HG02943 (cell line): ENCODE data around the gene ANXA11.

Source experiments
- ATAC-seq: cut with Tn5 transposase; IDR thresholded peaks from one replicate; pipeline ENCODE4 v1.9.1; 2021; ENCODE audit warnings: mild to moderate bottlenecking, low read depth, moderate library complexity; ENCODE audit not compliant: unreplicated experiment

The ANXA11 gene

DNA sequence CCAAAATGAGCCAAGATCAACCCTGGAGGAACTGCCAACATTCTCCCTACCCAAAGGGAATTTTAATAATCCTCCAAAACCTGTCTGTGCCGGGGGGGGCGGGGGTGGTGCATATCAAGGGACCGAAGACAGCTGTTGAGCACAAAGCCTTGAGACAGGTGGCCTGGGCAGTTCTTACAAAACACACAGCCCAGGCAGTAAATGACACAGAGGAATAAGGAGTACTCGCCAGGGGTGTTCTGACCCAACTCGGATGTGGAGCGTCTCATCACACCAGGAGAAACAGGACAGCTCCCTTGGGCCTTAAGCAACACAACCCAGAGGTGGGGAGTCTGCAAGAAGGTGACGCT lies 37.2 kb downstream of the ANXA11 start:
- ATAC-seq = no peak

DNA sequence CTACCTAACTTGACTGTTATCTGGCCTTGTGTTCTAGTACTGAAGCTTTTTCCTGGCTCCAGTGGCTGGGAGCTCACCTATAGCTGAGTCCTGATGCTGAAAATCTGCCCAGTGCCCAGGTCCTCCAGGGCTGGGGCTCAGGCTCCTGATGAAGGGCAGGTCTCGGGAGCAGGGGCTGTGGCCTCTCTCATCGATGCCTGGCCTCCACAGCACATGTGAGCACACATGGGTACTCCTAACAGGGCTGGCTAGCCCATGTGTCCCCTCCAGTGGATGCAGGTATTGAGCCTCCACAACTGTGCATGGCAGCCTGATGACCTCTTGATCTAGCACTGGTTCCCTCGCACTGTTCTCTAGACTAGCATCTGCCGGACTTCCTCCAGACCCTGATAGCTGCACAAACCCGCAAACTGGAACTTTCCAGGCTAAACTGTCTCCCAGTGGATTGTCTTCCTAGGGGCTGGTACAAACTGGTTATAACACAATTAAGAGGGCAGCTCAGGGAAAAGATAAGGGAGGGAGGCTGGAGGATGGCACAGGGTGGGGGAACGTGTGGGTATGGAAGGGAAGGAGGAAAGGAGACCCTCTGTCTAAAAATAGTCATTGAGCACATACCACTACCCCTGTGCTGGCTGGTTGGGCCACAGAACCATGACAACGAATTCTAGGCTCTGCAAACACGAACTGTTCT lies 37.7 kb downstream of the ANXA11 start:
- no peak for ATAC-seq

DNA sequence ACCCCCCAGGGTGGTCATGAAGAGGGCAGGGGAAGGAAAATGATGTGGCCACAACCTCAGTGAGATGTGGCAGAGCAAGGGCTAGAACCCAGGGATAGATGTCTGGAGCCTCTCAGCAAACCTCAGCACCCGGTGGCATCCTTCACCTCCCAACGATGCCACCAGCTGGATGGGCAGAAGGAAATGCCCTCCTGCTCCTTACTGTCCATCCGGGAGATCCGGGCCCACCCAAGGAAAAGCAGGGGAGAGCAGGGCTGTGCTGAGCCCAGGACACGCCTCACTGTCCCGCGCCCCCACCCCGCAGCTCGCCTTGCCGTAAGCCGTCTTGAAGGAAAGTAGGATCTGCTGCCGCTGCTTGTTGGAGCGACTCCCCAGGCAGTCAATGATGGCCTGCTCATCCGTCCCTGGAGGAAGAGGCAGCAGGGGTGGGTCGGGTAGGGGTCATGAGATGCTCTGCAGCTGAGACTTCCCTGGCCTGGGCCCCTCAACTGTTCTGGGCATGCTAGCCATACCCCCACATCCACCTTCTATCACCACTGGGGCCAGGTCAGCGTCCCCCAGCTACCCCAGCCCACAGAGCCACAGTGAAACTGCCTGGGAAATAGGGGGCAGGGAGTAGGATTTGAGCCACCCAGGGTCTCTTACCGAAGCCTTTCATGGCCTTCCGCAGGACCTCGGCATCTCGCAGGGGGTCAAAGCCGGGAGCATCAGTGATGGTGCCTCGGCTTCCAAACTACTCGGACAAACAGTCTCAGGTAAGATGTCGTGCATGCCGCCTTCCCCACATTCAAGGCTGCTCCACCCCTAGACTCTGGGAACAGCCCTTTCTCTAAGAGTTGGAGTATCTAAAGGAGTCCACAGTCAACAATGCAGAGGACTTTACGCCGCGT lies 38.5 kb downstream of the ANXA11 start:
- ATAC-seq = no peak

DNA sequence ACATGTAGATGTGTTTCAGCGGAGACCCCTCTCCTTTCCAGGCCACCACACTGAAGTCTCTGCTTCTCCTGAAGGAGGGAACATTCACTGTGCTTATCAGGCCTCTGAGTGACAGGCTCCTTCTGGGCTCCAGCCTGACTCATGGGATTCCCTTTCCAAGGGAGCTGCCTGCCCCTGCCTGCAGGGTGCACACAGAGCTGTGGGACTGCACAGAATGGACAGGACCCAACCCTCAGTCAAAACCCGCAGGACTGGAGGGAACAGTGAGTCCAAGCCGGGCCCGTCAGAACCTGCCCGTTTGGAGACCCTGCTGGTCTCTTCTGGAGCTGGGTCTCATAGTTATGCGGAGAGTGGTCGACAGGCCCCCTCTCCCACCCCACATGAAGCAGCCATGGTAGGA lies 40.2 kb downstream of the ANXA11 start:
- no peak for ATAC-seq

DNA sequence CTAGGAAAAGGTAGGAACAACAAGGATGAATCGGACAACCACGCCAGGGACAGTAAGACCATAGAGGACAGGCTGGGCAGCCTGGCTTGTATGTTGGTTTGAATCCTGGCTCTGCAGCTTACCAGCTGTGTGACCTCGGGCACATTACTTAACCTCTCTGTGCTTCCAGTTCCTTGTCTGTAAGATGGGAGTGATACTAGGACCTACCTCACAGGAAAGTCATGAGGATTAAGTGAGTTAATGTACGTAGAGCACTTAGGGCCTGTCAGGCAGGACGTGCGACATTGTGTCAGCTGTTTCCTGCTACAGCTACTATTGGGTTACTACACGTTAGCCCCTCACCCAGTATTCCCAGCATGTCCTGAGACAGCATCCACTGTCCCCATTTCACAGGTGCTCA lies 40.7 kb downstream of the ANXA11 start:
- no peak for ATAC-seq

DNA sequence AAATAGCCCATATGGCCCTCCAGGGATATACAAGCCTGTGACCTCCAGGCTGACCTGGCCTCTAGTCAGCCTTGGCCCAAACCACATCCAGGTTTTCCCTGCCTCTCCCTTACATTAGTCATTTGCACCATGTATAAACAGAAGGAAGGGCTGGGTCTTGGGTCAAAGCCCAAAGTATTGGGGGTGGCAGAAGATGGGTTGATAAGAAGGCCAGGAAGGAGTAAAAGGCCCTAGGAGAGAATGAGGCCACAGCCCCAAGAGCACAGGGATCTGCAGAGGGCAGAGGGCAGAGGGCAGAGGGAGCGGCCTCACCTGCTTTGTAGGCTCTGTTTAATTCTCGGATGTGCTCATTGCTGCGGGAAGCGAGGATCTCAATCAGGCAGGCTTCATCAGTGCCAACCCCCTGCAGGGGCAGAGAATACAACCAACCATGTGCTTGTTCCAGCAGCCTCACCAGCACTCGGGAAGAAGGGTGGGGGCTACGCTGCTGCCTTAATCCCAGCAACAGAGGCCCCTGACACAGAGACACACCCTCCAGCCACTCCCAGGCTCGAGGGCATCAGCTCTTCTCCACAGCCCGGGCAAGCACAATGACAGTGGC lies 41.5 kb downstream of the ANXA11 start:
- ATAC-seq = no peak

DNA sequence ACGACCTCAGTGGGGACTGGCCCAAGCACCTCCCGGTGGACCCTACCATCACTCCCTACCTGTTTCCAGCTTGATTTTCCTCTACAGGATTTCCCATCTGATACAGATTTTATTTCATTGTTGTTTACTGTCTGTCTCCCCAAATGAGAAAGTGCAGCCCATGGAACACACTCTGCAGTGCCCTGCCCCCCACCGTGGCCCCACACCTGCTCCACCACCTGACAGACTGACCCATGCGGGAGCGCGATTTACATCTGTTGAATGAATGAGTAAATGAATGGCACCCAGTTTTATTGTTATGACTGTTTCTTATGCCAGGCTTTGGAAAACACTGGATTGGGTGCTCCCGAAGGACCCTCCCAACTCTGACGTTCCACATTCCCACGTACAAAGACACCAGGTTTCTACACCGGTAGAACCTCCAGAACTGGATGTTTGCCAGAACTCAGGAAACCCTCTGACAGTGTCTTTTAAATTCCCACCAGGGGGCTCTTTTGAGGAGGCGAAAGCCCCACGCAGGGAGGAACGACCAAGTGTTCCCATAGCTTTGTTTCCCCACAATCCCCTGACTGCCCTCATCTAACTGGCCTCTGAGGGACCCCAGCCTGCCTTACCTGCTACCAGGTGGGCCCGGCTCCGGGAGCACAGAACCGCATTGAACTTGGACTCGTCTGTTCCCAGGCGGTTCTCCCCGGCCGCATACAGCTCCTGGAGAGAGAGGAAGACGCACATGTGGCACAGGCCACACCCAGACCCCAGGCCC lies 43.8 kb downstream of the ANXA11 start:
- ATAC-seq = no peak

DNA sequence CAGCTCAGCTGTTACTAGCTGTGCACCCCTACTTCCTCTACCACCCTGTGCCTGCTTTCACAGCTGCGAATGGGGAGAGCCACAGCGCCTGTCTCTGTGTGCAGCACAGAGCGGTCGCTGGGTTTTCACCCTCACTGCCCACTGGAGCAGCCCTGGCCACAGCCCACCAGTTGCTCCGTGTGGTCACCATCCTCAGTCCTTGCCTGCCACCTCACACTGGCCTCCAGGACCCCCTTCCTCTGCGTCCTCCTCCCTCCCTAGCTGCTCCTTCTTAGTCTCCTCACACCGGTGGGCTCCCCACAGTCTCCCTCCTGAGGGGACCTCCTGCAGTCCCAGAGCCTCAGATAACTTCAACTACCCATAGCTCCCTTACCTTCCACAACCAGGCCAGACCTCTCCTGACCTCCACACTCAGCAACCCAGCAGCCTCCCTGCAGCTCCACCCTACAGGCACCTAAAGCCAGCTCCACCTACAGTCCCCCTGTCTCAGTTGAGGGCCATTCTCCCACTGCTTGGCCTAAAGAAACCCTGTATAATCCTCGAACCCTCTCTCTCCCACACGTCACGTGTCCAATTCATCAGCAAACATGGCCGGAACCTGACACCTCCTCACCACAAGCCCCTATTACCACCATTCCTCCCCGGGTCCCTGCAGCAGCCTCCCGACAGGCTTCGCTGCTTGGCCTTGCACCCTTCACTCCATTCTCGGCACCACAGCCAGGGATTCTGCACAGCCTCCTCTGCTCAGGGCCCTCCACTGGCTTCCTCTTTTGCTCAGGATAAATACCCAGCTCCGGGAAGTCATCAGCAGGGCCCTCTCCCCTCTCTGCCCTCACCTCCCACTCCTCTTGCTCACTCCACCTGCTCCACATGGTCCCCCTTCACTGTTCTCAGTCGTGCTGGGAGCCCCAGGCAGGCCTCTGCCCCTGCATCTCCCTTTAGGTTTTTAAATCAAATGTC lies 44.7 kb downstream of the ANXA11 start:
- no peak for ATAC-seq

DNA sequence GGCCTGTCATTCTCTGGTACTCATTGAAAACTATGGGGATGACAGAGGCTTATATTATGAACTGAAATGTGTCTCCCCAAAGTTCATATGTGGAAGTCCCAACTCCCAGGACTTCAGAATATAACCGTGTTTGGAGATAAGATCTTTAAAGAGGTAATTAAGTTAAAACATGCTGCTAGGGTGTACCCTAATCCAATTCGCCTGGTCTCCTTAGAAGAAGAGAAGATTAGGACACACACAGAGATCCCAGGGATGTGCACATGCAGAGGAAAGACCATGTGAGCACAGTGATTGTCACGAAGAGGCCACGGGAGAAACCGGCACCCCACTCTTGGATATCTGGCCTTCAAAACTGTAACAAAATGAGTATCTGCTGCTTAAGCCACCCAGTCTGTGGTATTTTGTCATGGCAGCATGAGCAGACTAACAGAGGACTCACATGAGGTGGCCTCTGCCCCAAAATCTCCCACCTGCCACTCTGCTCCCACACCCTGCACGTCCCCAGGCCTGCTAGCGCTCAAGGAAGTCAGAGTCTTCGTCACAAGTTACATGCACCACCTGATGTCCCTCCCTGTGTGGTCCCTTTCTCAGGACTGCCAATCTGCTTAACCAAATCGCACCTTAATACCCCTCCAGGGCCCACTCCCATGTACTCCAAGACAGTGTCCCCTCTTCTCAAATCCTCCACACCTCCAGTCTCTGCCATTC lies 46.0 kb downstream of the ANXA11 start:
- no peak for ATAC-seq

DNA sequence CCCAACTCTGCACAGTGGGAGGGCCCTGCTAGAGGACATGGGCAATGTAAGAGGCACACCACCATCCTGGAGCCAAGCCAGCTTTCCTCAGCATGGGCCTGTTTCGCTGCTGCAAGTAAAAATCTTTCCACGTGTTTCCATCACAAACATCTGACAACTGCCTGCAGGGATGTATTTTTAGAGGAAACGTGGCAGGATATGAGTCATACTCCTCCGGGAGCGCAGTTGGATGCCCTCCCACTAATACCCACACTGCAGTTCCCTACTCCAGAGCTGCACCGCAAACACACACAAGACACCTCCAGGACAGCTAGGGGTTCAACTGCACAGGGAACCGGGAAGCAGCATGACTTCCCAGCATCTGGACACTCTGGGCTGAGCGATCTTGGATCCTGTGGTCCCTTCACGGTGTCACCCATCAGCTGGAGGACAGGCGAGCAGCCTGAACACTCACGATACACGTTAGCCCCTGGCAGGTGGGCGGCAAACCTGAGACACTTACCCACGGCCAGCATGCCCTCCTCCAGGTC lies 46.7 kb downstream of the ANXA11 start:
- ATAC-seq = no peak

DNA sequence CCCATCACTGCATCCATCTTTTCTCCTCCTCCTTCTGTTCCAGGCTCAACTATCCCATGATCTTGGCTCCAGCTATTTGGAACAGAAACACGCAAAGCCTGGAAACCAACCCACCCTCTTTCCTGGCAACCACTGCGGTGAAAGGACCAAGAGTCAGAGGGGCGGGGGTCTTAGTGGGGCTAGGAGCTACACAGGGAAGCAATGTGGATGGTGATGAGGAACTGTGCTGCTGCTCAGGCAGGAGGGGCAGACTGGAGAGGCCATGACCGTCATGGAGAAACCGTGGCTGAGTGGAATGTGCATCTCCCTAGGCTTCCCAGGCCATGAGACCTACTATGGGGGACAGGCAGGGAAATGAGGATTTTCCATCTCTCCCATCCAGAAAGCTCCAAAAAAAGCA lies 47.2 kb downstream of the ANXA11 start:
- ATAC-seq = no peak

DNA sequence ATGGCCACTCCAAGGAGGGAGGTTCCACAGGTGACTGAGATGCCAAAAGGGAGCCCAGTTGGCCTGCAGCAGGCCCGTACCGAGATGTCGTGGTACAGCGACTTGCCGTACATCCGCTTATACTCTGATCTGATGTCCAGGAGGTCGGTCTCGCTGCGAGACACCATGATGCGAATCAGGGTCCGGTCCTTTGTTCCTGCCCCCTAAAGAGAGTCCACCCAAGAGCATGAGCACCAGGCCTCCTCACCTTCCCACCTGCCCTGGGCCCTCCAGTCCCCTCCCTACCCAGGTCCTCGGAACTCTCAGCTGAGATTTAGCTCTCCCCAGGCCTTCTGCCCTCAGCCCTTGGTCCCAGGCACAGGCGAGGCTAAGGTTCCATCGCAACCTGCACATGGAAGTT lies 47.8 kb downstream of the ANXA11 start:
- ATAC-seq = no peak

DNA sequence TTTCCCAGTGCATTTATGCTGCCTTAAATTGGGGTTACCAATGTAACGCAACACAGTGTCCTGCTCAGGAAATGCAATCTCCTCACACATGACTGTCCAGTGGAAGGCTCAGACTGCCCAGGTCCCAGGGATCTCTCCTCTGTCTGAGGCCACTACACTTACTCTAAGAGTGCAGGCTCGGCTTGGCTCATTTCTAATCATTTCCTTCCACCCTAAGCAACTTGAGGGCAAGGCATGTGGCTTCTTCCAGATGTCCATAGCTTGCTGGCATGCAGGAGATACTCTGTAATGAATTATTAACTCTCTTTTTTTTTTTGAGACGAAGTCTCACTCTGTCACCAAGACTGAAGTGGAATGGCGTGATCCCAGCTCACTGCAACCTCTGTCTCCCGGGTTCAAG lies 49.1 kb downstream of the ANXA11 start:
- ATAC-seq = no peak

DNA sequence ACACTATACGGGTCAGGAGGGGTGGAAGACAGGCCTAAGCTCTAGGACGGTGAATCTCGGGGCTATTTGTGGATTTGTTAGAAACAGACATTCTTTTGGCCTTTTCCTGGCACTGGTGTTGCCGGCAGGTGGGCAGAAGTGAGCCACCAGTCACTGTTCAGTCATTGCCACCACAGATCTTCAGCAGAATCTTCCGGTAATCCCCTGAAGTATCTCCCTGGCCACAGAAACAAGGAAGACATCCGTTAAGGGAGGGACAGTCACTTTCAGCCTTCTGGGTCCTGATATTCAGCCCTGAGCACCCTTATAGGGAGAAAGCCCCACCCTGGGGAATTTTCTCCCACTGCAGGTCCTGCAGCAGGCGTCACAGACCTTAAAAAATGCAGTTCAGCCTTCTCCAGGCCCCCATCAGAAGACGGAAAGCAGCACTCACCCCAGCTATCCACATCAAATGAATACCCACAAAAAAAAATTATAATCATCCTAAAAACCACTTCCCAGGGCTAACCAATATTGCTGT lies 49.6 kb downstream of the ANXA11 start:
- ATAC-seq = no peak

DNA sequence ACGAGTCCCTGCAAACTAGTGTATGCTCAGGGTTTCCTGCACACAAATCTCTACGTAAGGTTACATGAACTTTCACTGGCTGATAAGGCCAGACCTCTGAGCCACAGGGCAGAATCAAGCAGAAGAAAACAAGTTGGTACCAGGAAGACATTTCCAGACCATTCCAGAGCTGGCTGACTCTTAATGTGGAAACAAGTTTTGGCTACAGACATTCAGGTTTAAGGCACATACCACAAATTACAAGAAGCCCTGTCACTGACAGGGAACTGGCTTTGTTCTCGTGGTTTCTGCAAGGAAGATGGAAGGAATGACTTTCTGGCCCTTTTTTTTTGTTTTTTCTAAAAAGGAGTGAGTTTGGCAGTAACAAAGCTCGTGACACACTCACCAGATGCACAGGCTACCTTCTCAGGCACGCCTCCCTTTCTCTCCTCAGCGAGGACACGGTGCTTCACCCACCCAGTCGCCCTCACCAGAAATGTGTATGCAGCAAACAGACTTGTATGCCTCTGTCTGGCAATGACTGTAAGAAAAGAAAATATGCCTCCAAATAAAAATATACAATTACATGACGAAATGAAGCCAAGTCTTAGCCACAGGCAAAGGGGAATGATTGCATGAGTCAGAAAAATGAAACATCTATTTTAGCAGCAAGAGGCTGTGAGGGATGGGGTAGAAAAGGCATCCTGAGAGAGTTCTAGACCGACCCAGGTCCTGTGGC lies 50.2 kb downstream of the ANXA11 start:
- no peak for ATAC-seq

DNA sequence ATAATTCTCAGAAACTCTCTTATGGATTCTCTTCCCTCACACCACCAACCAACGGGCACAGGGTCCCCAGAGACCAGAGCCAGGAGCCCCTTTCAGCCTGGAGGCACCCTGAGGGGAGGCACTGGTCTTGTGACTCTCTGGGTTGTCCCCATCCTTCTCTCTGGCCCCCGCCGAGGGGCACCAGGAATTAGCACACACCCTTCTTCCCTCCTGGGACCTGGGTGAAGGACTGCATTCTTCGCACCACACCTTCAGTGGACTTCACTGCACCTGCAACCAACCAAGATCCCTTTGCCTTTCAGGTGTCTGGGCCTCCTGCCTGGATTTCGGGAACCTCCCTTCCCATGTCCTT lies 50.7 kb downstream of the ANXA11 start:
- ATAC-seq = no peak

DNA sequence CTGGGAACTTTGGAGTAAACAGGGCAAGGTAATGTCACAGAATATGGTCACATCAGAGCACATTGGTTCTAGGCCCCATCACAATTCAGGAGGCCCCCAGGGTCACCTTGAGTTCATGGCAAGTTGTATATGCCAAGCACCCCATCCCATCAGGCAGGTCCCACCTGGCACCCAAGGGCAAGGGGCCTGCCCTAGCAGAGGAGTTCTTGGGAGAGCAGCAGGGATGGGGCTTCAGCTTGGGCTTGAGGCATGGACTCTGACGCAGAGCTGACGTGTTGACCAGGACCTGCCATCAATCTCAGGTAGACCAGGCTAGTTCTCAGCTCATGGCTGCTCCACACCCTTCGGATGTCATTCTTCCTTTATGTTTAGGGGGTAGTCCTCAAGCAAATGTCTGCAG lies 51.9 kb downstream of the ANXA11 start:
- no peak for ATAC-seq

DNA sequence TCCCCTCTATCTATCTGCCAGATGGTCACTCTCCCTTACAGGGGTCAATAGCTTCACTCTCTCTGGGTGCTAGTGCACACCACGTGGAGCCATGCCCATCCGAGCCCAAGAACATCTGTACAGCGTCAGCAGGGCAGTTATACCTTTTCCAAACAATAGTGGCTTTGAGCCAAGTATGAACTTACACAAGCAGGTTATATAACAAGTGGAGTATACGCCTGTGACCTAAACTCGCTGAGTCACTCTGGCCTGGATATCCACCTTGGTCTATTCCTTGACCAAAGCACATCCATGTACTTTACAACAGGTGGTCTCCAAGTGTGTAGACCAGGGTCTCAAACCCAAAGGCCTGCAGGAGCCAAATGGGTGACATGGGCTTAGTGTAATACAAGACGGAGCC lies 52.5 kb downstream of the ANXA11 start:
- ATAC-seq = no peak
